DMS53 treated with DMSO at 0.1 percent for 48 hours (cell line): ENCODE results near the gene PNLIPRP2.

Experiments
- DNase-seq: peaks from one replicate; lab custom pipeline; 2025; ENCODE audit not compliant: unreplicated experiment; lab: John Stamatoyannopoulos, UW

Gene PNLIPRP2

GRCh38 chr10:116679351-116679750 lies 58.6 kb downstream of the PNLIPRP2 start:
- DNase-seq = no peak

- no peak for DNase-seq
Measured at GRCh38 chr10:116683166-116683565, 62.4 kb downstream of the PNLIPRP2 start.

- DNase-seq = no peak
Measured at GRCh38 chr10:116683821-116684220, 63.1 kb downstream of the PNLIPRP2 start.

- no peak for DNase-seq
Measured at GRCh38 chr10:116684781-116685180, 64.0 kb downstream of the PNLIPRP2 start.

GRCh38 chr10:116685807-116686206 lies 65.1 kb downstream of the PNLIPRP2 start:
- no peak for DNase-seq

- no peak for DNase-seq
Measured at GRCh38 chr10:116686632-116687031, 65.9 kb downstream of the PNLIPRP2 start.

GRCh38 chr10:116687633-116688032 lies 66.9 kb downstream of the PNLIPRP2 start:
- no peak for DNase-seq

GRCh38 chr10:116688241-116688711 lies 67.5 kb downstream of the PNLIPRP2 start:
- DNase-seq = no peak

GRCh38 chr10:116688741-116689495 lies 68.2 kb downstream of the PNLIPRP2 start:
- DNase-seq = no peak

GRCh38 chr10:116689744-116690143 lies 69.0 kb downstream of the PNLIPRP2 start:
- DNase-seq = no peak

- DNase-seq = no peak
Measured at GRCh38 chr10:116690356-116691322, 69.9 kb downstream of the PNLIPRP2 start.

GRCh38 chr10:116691635-116692034 lies 70.9 kb downstream of the PNLIPRP2 start:
- no peak for DNase-seq

GRCh38 chr10:116692225-116692624 lies 71.5 kb downstream of the PNLIPRP2 start:
- no peak for DNase-seq

- no peak for DNase-seq
Measured at GRCh38 chr10:116694243-116694926, 73.6 kb downstream of the PNLIPRP2 start.
